EL (cell line): ENCODE data around the gene HBA2.
A peak's percentile ranks its signal among the peaks of the same experiment; 100 is the strongest.
"Not testable (repeated sequence)": the region's sequence is repeated elsewhere in the genome, so short reads cannot be mapped to it uniquely, and the experiment has no call there.

Experiments
- DNase-seq: peaks from one replicate; pipeline ENCODE4 v3.0.0-alpha.2; 2016

Gene HBA2

DNA sequence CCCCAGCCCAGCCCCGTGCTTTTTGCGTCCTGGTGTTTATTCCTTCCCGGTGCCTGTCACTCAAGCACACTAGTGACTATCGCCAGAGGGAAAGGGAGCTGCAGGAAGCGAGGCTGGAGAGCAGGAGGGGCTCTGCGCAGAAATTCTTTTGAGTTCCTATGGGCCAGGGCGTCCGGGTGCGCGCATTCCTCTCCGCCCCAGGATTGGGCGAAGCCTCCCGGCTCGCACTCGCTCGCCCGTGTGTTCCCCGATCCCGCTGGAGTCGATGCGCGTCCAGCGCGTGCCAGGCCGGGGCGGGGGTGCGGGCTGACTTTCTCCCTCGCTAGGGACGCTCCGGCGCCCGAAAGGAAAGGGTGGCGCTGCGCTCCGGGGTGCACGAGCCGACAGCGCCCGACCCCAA is 3.3 kb downstream of the HBA2 start:
- DNase-seq, result not testable (repeated sequence)

DNA sequence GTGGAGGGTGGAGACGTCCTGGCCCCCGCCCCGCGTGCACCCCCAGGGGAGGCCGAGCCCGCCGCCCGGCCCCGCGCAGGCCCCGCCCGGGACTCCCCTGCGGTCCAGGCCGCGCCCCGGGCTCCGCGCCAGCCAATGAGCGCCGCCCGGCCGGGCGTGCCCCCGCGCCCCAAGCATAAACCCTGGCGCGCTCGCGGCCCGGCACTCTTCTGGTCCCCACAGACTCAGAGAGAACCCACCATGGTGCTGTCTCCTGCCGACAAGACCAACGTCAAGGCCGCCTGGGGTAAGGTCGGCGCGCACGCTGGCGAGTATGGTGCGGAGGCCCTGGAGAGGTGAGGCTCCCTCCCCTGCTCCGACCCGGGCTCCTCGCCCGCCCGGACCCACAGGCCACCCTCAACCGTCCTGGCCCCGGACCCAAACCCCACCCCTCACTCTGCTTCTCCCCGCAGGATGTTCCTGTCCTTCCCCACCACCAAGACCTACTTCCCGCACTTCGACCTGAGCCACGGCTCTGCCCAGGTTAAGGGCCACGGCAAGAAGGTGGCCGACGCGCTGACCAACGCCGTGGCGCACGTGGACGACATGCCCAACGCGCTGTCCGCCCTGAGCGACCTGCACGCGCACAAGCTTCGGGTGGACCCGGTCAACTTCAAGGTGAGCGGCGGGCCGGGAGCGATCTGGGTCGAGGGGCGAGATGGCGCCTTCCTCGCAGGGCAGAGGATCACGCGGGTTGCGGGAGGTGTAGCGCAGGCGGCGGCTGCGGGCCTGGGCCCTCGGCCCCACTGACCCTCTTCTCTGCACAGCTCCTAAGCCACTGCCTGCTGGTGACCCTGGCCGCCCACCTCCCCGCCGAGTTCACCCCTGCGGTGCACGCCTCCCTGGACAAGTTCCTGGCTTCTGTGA is 4.1 kb downstream of the HBA2 start, which contains the start of gene HBA1:
TSS of gene HBA1 (plus strand) at position 204 of the 906 bp plus-strand sequence. CDS start at position 241, 37 bp downstream.
- DNase-seq, result not testable (repeated sequence)

DNA sequence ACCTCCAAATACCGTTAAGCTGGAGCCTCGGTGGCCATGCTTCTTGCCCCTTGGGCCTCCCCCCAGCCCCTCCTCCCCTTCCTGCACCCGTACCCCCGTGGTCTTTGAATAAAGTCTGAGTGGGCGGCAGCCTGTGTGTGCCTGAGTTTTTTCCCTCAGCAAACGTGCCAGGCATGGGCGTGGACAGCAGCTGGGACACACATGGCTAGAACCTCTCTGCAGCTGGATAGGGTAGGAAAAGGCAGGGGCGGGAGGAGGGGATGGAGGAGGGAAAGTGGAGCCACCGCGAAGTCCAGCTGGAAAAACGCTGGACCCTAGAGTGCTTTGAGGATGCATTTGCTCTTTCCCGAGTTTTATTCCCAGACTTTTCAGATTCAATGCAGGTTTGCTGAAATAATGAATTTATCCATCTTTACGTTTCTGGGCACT is 4.7 kb downstream of the HBA2 start:
- no peak for DNase-seq

DNA sequence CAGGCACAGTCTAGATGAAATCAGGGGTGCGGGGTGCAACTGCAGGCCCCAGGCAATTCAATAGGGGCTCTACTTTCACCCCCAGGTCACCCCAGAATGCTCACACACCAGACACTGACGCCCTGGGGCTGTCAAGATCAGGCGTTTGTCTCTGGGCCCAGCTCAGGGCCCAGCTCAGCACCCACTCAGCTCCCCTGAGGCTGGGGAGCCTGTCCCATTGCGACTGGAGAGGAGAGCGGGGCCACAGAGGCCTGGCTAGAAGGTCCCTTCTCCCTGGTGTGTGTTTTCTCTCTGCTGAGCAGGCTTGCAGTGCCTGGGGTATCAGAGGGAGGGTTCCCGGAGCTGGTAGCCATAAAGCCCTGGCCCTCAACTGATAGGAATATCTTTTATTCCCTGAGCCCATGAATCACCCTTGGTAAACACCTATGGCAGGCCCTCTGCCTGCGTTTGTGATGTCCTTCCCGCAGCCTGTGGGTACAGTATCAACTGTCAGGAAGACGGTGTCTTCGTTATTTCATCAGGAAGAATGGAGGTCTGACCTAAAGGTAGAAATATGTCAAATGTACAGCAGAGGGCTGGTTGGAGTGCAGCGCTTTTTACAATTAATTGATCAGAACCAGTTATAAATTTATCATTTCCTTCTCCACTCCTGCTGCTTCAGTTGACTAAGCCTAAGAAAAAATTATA is 5.4 kb downstream of the HBA2 start:
- DNase-seq, result no peak

DNA sequence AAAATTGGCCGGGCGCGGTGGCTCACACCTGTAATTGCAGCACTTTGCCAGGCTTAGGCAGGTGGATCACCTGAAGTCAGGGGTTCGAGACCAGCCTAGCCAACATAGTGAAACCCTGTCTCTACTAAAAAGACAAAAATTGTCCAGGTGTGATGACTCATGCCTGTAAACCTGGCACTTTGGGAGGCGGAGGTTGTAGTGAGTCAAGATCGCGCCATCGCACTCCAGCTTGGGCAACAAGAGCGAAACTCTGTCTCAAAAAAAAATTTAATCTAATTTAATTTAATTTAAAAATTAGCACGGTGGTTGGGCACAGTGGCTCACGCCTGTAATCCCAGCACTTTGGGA is 6.0 kb downstream of the HBA2 start:
- DNase-seq, result no peak

DNA sequence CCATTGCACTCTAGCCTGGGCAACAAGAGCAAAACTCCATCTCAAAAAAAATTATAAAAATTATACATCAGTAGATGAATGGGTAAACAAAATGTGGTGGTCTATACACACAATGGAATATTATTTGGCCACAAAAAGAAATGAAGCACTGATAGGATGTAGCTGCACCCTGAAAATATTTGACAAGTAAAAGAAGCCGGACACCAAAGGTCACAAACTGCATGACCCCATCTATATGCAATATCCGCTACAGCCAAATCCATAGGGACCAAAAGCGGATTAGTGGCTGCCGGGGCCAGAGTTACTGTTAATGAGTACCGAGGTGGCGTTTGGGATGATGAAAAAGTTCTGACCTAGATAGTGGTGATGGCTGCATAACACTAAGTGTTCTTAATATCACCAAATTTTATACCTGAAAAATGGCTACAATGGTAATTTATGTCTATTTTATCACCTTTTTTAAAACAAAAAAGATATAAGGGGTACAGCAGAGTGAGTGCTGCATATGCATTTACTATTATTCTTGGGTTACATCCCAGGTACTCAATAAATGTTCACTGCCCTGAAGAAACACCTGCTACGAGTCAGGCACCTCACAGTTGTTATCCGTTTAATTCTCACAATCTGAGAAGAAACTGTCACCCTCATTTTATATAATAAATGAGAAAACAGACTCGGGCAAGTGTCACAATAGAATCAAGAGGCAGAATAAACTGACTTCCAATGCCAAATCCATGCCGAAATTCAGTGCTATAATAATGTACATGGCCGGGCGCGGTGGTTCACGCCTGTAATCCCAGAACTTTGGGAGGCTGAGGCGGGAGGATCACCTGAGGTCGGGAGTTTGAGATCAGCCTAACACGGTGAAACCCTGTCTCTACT is 6.8 kb downstream of the HBA2 start:
- no peak for DNase-seq

DNA sequence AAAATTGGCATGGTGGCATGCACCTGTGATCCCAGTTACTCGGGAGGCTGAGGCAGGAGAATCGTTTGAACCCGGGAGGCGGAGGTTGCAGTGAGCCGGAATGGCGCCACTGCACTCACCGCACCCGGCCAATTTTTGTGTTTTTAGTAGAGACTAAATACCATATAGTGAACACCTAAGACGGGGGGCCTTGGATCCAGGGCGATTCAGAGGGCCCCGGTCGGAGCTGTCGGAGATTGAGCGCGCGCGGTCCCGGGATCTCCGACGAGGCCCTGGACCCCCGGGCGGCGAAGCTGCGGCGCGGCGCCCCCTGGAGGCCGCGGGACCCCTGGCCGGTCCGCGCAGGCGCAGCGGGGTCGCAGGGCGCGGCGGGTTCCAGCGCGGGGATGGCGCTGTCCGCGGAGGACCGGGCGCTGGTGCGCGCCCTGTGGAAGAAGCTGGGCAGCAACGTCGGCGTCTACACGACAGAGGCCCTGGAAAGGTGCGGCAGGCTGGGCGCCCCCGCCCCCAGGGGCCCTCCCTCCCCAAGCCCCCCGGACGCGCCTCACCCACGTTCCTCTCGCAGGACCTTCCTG is 7.5 kb downstream of the HBA2 start, which contains the start of gene HBQ1:
TSS of gene HBQ1 (plus strand) at position 359 of the 575 bp plus-strand sequence. CDS start at position 387, 28 bp downstream.
- DNase-seq, result peak; percentile 28

DNA sequence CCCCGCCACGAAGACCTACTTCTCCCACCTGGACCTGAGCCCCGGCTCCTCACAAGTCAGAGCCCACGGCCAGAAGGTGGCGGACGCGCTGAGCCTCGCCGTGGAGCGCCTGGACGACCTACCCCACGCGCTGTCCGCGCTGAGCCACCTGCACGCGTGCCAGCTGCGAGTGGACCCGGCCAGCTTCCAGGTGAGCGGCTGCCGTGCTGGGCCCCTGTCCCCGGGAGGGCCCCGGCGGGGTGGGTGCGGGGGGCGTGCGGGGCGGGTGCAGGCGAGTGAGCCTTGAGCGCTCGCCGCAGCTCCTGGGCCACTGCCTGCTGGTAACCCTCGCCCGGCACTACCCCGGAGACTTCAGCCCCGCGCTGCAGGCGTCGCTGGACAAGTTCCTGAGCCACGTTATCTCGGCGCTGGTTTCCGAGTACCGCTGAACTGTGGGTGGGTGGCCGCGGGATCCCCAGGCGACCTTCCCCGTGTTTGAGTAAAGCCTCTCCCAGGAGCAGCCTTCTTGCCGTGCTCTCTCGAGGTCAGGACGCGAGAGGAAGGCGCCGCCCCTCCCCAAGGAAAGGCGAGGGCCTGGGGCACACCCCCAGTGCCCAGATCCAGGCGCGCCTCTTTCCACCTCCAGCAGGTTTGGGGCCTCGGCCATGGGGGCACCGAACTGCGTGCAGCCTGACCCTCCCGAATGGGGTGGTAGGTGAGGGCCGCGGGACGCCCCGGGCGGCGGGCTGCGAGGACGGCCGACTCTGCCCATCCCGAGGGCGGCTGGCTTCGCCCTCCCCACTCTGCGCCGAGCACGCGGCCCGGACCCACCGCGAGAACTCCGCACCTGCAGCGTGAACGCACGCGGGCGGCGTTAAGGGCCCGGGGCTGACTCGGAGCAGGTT is 8.2 kb downstream of the HBA2 start:
- DNase-seq, result peak; percentile 61

DNA sequence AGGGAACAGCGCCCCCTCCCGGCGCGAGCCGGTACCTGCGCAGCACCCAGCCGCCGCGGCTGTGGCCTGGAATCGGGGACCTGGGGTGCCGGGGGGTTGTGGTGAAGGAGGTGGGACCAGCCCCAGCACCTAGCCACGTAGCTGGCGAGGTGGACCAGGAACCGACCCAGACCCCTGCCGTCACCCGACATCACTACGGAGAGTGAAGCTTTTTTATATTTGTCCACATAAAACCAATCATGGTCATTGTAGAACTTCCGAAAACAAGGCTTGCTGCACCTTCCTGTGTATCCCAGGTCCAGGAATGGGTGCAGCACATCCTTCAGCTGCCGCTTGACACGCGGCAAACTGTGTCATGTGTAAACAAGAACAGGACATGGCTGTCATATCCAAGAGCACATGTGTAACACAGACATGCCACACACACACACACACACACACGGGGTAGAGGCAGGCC is 8.9 kb downstream of the HBA2 start:
- no peak for DNase-seq

DNA sequence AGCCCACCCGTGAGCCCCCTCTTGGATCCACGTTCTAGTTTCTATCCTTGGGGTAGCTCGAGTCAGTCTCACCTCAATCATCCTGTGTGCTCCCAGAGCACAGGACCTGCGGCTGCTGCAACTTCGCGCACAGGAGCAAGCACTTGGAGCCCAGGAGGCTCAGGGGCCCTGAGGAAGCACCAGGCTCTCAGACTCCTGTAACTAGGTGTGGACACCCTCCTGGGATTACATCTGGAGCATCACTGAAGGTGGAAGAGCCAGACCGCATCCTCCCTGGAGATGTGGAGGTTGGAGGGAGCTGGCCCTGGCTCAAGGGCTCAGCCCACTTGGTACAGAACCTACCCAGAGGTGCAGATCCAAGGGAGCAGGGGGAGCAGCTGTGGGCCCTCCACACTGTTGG is 10.3 kb downstream of the HBA2 start:
- no peak for DNase-seq

DNA sequence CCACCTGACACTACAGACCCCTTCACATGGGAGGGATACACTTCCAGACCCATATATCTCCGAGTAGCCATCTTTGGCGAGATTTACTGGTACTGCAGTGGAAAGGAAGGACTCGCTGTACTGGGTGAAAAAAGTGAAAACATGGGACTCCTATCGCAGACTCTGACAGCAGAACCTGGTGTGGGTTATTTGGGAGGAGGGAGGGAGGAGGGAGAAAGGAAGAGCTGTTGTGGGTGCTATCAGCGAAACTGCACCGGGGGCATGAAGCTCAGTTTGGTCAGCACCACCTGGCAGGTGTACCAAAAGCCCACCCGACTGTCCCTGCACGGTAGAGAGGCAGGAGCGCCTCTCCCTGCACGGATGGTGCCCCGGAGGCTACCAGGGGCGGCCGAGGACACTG is 12.5 kb downstream of the HBA2 start:
- no peak for DNase-seq

DNA sequence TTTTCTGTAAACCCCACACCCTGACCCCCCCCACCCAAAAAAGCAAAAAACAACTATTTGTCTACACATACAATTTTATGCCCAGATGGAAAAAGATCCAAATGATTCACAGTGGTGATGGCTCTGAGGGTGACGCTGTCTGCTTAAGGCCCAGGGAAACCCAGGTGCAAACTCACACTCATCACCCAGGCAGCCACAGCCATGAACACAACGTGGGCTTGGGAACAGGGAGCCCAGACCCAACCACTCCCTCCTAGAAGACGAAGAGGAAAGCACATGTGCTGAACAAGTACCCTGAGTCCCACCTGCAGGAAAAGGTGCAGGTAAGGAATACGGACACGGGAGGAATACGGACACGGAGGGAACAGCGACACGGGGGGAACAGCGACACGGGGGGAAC is 13.0 kb downstream of the HBA2 start:
- DNase-seq, result no peak

DNA sequence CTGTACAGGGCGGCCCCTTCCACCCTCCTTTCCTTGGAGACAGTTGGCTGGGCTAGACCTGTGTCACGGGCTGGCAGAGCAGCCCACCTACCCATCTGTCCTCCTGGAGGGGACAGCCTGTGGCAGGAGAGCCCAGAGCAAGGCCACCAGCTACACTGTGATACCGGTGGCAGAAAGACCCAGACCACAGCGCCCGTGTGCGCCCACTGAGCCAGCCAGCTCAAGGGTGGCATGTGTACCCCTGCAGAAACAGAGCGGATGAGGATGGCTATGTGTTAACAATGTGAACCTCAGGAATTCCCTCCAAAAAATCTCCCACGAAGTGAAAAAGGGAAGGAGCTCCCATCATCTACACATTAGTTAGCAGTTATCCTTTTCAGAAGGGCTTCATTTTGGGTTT is 14.7 kb downstream of the HBA2 start:
- DNase-seq, result no peak

DNA sequence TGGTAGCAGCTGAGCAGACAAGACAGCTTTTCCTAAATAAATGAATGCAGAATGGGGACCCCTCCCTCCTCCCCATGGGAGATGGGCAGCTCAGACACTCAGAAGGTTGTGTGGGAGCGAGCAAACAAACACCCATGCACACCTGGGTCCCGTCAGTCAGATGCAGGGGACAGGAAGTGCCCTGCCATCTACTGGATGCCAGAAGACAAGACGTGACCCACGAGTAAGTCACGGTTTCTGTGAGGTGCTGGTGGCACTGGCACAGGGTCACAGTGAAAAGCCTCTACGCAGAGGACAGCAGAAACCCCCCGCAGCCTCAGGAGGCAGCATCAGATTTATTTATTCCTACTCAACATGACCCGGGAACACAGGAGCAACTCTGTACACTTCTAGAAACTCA is 16.0 kb downstream of the HBA2 start:
- DNase-seq, result no peak

DNA sequence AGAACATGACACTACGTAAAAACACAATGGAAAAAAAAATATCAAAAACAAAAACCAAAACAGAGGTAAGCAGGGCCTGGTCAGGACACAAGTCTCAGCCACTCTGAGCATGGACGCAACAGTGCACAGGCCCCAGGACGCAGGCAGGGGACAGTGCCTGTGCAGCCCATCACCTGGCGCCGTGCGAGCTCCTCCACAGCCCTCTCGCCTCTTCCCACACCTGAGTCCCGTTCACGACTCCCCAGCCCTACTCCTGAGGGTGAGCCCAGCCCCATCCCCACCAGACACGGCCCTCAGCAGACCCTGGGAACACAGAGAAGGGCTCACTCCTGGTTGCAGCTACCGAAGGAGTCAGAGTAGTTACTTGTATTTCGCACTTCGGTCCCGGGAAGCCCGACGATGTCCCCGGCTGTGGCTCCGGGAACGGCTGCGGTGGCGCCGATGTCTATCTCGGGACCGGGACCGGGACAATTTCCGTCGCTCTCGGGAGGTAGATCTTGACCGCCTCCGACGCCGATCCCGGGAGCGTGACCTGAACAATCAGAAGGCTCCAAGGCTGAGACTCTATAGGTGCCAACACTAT is 17.0 kb downstream of the HBA2 start:
- no peak for DNase-seq

DNA sequence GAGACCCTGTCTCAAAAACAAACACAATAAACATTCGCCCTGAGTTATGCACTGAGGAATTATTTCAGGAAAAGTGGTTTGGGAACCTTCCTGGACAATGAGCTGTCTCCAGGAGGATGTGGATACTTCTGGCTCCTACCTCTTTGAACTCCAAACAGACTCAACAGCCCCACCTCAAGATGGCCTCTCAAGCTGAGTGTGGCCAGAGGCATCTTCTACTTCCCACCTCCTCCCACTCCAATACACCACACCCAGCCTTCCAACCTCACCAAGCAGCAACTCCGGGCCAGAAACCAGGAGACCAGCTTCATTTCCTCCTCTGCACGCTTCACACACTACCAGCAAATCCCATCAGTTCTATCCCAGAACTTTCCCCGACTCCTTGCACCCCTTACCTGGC is 19.2 kb downstream of the HBA2 start:
- no peak for DNase-seq

DNA sequence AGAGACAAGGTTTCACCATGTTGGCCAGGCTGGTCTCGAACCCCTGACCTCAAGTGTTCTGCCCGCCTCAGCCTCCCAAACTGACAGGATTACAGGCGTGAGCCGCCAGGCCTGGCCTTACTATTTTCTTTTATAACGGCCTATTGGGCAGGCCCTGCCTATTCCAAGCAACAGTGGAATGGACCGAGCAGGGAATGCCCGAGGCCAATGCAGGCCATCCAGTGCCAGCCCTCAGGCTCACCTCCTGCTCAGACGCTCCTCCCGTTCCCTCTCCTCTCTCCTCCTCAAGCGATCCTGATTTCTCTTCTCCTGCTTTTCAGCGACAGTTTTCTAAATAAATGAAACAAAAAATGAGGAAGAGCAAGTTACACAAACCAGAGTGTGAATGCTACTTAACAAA is 20.0 kb downstream of the HBA2 start:
- DNase-seq, result no peak

DNA sequence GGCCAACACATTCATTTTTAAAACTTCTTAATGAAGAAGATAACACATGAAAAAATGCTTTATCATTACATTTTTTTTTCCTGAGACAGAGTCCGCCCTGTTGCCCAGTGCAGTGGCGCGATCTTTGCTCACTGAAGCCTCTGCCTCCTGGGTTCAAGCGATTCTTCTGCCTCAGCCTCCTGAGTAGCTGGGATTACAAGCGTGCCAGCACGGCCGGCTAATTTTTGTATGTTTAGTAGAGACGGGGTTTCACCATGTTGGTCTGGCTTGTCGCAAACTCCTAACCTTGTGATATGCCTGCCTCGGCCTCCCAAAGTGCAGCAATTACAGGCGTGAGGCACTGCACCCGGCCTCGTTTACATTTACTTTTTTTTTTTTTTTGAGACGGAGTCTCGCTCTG is 20.8 kb downstream of the HBA2 start:
- DNase-seq, result no peak

DNA sequence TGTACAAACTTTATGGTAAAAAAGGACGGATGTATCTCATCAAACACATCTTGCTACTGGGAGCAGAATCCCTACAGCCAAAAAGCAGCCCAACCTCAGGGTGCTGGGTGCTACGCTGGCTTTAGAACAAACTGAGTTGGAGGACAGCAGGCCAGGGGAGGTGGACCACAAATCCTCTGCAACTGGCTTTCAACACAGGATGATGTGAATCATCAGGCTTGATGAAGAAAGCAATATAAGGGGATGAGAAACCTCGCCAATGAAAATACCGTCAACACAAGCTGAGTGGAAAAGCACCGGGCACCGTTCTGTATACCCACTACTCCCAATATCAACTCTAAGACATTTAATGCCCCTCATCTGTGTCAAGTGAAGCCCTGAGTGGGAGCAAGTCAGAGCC is 21.8 kb downstream of the HBA2 start:
- no peak for DNase-seq

DNA sequence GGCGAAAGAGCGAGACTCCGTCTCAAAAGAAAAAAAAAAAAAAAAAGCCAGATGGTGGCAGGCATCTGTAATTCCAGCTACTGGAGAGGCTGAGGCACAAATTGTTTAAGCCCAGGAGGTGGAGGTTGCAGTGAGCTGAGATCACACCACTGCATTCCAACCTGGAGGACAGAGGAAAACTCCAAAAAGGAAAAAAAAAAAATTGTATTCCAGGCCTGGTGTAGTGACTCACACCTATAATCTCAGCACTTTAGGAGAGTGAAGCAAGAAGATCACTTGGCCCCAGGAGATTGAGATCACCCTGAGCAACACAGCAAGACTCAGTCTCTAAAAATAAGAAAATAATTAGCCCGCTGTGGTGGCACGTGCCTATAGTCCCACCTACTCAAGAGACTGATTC is 27.7 kb downstream of the HBA2 start:
- peak; percentile 80 for DNase-seq

DNA sequence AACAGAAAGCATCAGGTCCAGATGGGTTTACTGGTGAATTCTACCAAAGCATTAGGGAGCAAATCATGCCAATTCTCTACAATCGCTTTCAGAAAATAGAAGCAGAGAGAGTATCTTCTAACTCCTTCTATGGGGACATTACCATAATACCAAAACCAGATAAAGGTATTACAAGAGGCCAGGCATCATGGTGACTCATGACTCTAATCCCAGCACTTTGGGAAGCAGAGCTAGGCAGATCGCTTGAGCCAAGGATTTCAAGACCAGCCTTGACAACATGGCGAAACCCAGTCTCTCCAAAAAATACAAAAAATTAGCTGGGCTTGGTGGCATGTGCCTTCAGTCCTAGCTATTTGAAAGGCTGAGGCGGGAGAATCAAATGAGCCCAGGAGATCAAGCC is 30.6 kb downstream of the HBA2 start:
- no peak for DNase-seq
